Ovary (tissue), 9 donors: ENCODE measurements around the gene CDC14B. TPM values are rescaled to one million over a fixed set of nuclear protein-coding genes. Genes with fewer than 3 reads are reported as not detected.

Experiments used
- DNase-seq, 5 donors: peaks; one replicate each; pipeline ENCODE4 v3.0.0-alpha.2; 2019 to 2020
- H3K27ac ChIP-seq, 2 donors: fragments of 200-600 bp; one replicate each; pipeline versions ENCODE4 v1.5.1 to v1.8.0; 2019 to 2022
- H3K27me3 ChIP-seq: fragments of 200-600 bp; one replicate; pipeline ENCODE4 v1.8.0; 2022
- H3K36me3 ChIP-seq: fragments of 200-600 bp; sonication (generic); one replicate; pipeline ENCODE4 v1.5.1; 2019
- H3K4me1 ChIP-seq: one replicate; pipeline ENCODE4 v1.8.1; 2013; ENCODE audit warnings: mild to moderate bottlenecking, moderate library complexity; ENCODE audit not compliant: insufficient read depth
- H3K4me3 ChIP-seq: fragments of 200-600 bp; sonication (generic); one replicate; pipeline ENCODE4 v1.5.1; 2017
- H3K9me3 ChIP-seq, 2 donors: fragments of 200-600 bp in 1 of 2; sonication (generic) in 1 of 2; one replicate each; pipeline versions ENCODE4 v1.5.1 to v1.8.1; 2013 to 2019; ENCODE audit warnings: mild to moderate bottlenecking in 1 of 2, moderate library complexity in 1 of 2
- EP300 ChIP-seq: sonication (generic); formaldehyde crosslinking; IDR thresholded peaks from one replicate; pipeline ENCODE4 v1.6.1; 2017; ENCODE audit warnings: antibody characterized with exemption
- POLR2A ChIP-seq: fragments of 450-650 bp; IDR thresholded peaks from one replicate; pipeline ENCODE4 v1.6.1; 2017; ENCODE audit warnings: antibody characterized with exemption, mild to moderate bottlenecking, moderate library complexity
- WGBS, 3 donors: extraction: QIAGEN DNeasy Blood & Tissue Kit in 1 of 3; methylation state at CpG; one replicate each; pipeline versions ENCODE4 v1.1.5 to v1.1.7; 2013 to 2017; 5-methylcytosine and 5-hydroxymethylcytosine counted together
- intact Hi-C, 4 donors: fragments of 100-400 bp; cut with DNase I; formaldehyde crosslinking; loops; one replicate each; pipeline versions ENCODE4 v1.11.0 to v1.15.1; 2022 to 2023
- polyA plus RNA-seq, 2 donors: library from polyadenylated mRNA; stranded (reverse); fragments of 200-250 nt in 1 of 2; fragments of 350-450 nt in 1 of 2; fragmentation: Illumina TruSeq in 1 of 2; extraction: RNeasy Lipid Tissue Mini Kit (QIAGEN cat#74804) in 1 of 2; gene quantifications; one replicate each; pipeline ENCODE4 v1.2.3, GENCODE V29; 2013 to 2014
- total RNA-seq, 7 donors: library from RNA; depleted of rRNA in 2 of 7; stranded (reverse); fragments of >200 nt in 2 of 7; fragmentation: NEBNext Ultra II Directional in 3 of 7; extraction: Animal tissue kit (Norgen Biotek cat#: 25700) in 3 of 7; gene quantifications; one replicate each; pipeline versions ENCODE4 v1.1.0 to v1.2.4, GENCODE V29; 2016 to 2023
- TF ChIP-seq, protein P1 (sequence below), 3 donors: fragments of 450-650 bp in 2 of 3; fragments of 200-600 bp in 1 of 3; IDR thresholded peaks; one replicate each; pipeline versions ENCODE4 v1.5.1 to v1.8.0; 2016 to 2022; ENCODE audit warnings: antibody characterized with exemption in 3 of 3, mild to moderate bottlenecking in 1 of 3
- donor health status: DM: no; HTN: no; CAD: no; lungs with moderate emphysema.
- donor health status: DM: no; HTN: no; CAD: no.
- donor health status: Bipolar disorder and iron deficiency.
- donor health status: DM: yes; HTN: yes; CAD: no.
- donor health status: DM: no; HTN: no; CAD: no.
- donor health status: DM: yes; HTN: yes; CAD: no.

CDC14B gene
- total and polyA plus RNA-seq, 9 donors, result 5.9 to 15.3 (median 11.4) TPM

DNA sequence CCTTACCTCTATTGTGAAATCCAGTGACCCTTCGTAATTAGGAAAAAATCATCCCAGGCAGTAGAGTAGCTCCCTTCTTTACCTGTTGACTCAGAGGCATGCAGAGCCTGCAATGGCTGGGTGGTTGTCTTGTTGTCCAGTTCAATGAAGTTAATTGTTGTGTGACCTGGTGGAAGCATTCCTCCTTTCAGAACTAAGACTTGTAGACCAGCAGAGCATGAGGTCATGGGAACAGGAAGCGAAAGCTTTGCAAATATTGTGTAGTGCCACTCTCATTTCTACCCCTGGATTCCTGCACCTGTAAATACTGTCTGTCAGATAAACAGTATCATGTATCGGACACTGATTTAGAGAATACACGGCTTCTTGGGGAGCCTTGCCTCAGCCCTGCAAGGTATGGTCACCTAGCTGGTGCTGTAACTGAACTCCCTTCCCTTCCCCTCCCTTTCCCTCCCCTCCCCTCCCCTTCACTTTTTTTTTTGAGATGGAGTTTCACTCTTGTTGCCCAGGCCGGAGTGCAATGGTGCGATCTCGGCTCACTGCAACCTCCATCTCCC, 41.1 kb upstream of the CDC14B start:
- Histone ChIP-seq H3K27ac (no peak overlapping the region), H3K9me3 (no peaks in the 10 kb centered on the region), H3K36me3 (no peaks in the 10 kb centered on the region), H3K27me3 (no peaks in the 10 kb centered on the region), H3K4me3 (no peak overlapping the region), H3K4me1 (no peaks in the 10 kb centered on the region)
- no peak for TF ChIP-seq POLR2A
- TF ChIP-seq, protein P1, sequence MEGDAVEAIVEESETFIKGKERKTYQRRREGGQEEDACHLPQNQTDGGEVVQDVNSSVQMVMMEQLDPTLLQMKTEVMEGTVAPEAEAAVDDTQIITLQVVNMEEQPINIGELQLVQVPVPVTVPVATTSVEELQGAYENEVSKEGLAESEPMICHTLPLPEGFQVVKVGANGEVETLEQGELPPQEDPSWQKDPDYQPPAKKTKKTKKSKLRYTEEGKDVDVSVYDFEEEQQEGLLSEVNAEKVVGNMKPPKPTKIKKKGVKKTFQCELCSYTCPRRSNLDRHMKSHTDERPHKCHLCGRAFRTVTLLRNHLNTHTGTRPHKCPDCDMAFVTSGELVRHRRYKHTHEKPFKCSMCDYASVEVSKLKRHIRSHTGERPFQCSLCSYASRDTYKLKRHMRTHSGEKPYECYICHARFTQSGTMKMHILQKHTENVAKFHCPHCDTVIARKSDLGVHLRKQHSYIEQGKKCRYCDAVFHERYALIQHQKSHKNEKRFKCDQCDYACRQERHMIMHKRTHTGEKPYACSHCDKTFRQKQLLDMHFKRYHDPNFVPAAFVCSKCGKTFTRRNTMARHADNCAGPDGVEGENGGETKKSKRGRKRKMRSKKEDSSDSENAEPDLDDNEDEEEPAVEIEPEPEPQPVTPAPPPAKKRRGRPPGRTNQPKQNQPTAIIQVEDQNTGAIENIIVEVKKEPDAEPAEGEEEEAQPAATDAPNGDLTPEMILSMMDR (IDR thresholded peaks at IDR 0.05), result no peak
- no peak for TF ChIP-seq EP300
- WGBS, 3 donors, result 92 to 98% (median 96%) methylated on average over 7 of the region's 7 CpGs
- DNase-seq, result no peak
- intact Hi-C loops, result loop anchor here in 1 of 4 donors (10.0 kb wide), 1 partner anchor 246 kb away; the partner anchor contains the start of gene ZNF367

DNA sequence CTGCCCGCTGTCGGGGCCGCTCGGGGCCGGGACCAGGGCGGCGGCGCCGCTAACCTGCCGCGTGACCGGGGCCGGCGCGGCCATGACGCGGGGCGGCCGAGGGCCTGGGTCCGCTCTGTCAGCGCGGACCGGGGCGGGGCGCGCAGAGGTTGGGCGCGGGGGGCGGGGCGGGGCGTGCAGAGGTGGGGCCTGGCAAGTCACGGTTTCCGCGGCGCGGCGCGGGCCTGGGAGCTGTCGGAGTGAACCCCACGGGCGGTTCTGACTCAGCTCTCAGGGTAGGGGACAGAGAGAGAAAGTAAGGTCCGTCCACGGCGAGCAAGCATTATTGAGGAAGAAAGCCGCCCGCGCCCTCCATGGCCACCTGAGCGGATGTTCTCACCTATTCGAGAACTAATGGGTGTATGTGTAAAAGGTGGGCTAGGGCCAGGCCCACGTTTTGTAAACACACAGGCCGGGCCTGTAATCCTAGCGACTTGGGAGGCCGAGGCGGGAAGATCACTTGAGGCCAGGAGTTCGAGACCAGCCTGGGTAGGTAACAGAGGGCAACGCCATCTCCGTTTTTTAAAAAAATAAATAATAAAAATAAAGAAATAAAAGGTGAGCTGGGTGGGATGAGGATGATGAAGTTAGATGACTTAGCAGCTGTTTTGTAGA, 35.7 kb upstream of the CDC14B start, which contains the start of gene PRXL2C:
PRXL2C (minus strand) TSS at position 120 of the 654 bp plus-strand sequence; CDS start at position 84, 36 bp downstream.
- Histone ChIP-seq H3K4me1 (peaks cover 1% of the 10 kb centered on the region), H3K9me3 (no peaks in the 10 kb centered on the region), H3K4me3 (peak within 1 kb of the TSS; percentile 63), H3K27me3 (no peaks in the 10 kb centered on the region), H3K36me3 (no peaks in the 10 kb centered on the region), H3K27ac (peak within 1 kb of the TSS; percentile 92 to 97)
- peak; percentile 82 to 88 (median 86) for DNase-seq
- intact Hi-C loops, result loop anchor here in 1 of 4 donors (10.0 kb wide), 1 partner anchor 321 kb away; no protein-coding TSS in a partner anchor
- TF ChIP-seq, protein P1 (IDR thresholded peaks at IDR 0.05), result no peak
- TF ChIP-seq EP300, result no peak
- TF ChIP-seq POLR2A, result no peak
- WGBS, 3 donors, result 3 to 5% (median 3%) methylated on average over 31 to 57 of the region's 57 CpGs

DNA sequence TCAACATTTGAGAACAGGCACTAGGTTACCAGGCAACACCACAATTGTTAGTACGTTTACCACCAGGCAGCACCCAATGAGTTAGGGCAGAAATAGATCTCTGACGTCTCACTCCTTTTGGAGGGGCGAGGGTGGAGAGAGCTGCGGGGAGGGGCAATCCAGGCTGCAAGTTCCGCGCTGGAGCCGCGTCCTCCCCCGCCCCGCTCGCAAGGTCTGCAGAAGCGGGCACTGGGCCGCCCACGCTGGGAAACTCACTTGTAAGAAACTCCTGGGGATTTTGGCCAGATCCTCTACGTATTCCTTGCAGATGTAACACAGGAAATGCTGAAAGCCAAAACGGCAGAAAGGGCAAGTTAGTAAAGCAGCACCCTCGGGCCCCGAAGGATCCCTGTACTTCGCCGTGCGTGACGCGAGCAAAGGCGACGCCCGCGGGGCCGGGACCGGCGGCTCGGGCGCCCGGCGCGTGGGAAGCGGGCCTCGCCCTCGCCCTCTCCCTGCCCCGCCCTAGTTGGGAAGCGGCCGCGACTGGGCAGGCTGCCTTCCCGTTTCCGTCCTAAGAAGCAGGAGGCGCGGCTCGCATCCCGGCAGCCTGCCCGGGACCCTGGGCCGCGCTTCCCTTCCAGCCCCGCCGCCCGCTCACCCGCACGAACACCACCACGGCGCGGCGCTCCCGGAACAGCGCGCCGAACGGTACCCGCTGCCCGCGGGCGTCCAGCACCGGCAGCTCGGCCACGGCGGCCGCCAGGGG, 35.0 kb upstream of the CDC14B start:
- no peaks in the 10 kb centered on the region for H3K36me3 ChIP-seq
- H3K9me3 ChIP-seq, result no peaks in the 10 kb centered on the region
- H3K4me1 ChIP-seq, result peaks cover 1% of the 10 kb centered on the region
- peak; percentile 52 for TF ChIP-seq POLR2A
- TF ChIP-seq EP300, result no peak
- TF ChIP-seq, protein P1 (IDR thresholded peaks at IDR 0.05), result peak in 2 of 3 donors; percentile 27 to 34
- H3K4me3 ChIP-seq, result peak overlapping the region; percentile 63
- H3K27ac ChIP-seq, result peak overlapping the region; percentile 92 to 97
- WGBS, 3 donors, result 0 to 1% (median 0%) methylated on average over 50 to 74 of the region's 74 CpGs
- intact Hi-C loops, result loop anchor here in 1 of 4 donors (10.0 kb wide), 1 partner anchor 320 kb away; no protein-coding TSS in a partner anchor
- DNase-seq, result peak; percentile 74 to 89 (median 84)
- H3K27me3 ChIP-seq, result no peaks in the 10 kb centered on the region

DNA sequence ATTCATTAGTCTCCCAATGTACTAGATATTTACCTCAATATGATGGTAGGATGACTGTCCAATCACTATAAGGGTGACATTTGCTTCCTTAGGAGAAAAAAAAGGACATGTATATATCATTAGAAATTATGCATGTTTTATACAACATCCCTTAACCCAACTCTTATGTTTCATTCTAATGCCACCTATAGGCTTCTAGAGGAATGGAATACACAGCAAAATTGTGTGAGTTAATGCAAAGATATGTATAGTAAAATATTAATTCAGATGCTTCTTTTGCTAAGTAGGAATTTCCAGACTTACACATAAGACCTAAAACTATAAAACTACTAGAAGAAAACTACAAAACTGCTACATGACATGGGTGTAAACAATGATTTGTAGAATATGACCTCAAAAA, 32.0 kb upstream of the CDC14B start:
- Histone ChIP-seq H3K4me3 (no peak overlapping the region), H3K9me3 (no peaks in the 10 kb centered on the region), H3K4me1 (peaks cover 1% of the 10 kb centered on the region), H3K27me3 (no peaks in the 10 kb centered on the region), H3K36me3 (no peaks in the 10 kb centered on the region), H3K27ac (no peak overlapping the region)
- intact Hi-C loops, result loop anchor here in 1 of 4 donors (10.0 kb wide), 1 partner anchor 317 kb away; no protein-coding TSS in a partner anchor
- TF ChIP-seq POLR2A, result no peak
- TF ChIP-seq, protein P1 (IDR thresholded peaks at IDR 0.05), result no peak
- no peak for TF ChIP-seq EP300
- DNase-seq, result no peak
